IPS-20b (cell line): ENCODE results near the gene XPNPEP3.

ENCODE experiments used
- H3K27ac ChIP-seq: one replicate; pipeline ENCODE4 v1.5.1; 2013; ENCODE audit warnings: low read length
- H3K27me3 ChIP-seq: 2 replicates; pipeline ENCODE4 v1.6.1; 2013; ENCODE audit warnings: mild to moderate bottlenecking, low read length, inconsistent platforms; ENCODE audit not compliant: insufficient read depth
- H3K36me3 ChIP-seq: 2 replicates; pipeline ENCODE4 v1.6.1; 2013; ENCODE audit warnings: low read depth, mild to moderate bottlenecking, inconsistent platforms, low read length, moderate library complexity; ENCODE audit not compliant: insufficient read depth
- H3K4me1 ChIP-seq: 2 replicates; pipeline ENCODE4 v1.6.1; 2013; ENCODE audit warnings: mild to moderate bottlenecking, control low read depth, inconsistent platforms, low read length, moderate library complexity; ENCODE audit not compliant: insufficient read depth
- H3K4me3 ChIP-seq: 2 replicates; pipeline ENCODE4 v1.5.1; 2013; ENCODE audit warnings: mild to moderate bottlenecking, low read length, inconsistent platforms
- H3K9ac ChIP-seq: 2 replicates; pipeline ENCODE4 v1.6.1; 2013; ENCODE audit warnings: low read depth, mild to moderate bottlenecking, inconsistent platforms, low read length, moderate library complexity
- H3K9me3 ChIP-seq: 2 replicates; pipeline ENCODE4 v1.6.1; 2013; ENCODE audit warnings: mild to moderate bottlenecking, low read depth, low read length, inconsistent platforms; ENCODE audit not compliant: insufficient read depth

The XPNPEP3 gene

GRCh38 chr22:40951795-40952605 is 95.1 kb downstream of the XPNPEP3 start:
- Histone ChIP-seq H3K4me3 (peak overlapping the region; percentile 97), H3K36me3 (peaks cover 34% of the 10 kb centered on the region), H3K27ac (peak overlapping the region; percentile 13), H3K27me3 (no peaks in the 10 kb centered on the region), H3K9ac (peak overlapping the region; percentile 93), H3K9me3 (no peaks in the 10 kb centered on the region), H3K4me1 (no peaks in the 10 kb centered on the region)

GRCh38 chr22:40953471-40953870 is 96.5 kb downstream of the XPNPEP3 start:
- Histone ChIP-seq H3K4me1 (no peaks in the 10 kb centered on the region), H3K27ac (no peak overlapping the region), H3K27me3 (no peaks in the 10 kb centered on the region), H3K9me3 (no peaks in the 10 kb centered on the region), H3K36me3 (peaks cover 38% of the 10 kb centered on the region), H3K4me3 (no peak overlapping the region), H3K9ac (no peak overlapping the region)

GRCh38 chr22:40954113-40954512 is 97.2 kb downstream of the XPNPEP3 start:
- Histone ChIP-seq H3K27ac (no peak overlapping the region), H3K27me3 (no peaks in the 10 kb centered on the region), H3K4me3 (no peak overlapping the region), H3K36me3 (peaks cover 41% of the 10 kb centered on the region), H3K9me3 (no peaks in the 10 kb centered on the region), H3K9ac (no peak overlapping the region), H3K4me1 (no peaks in the 10 kb centered on the region)

GRCh38 chr22:40955571-40955970 is 98.6 kb downstream of the XPNPEP3 start:
- Histone ChIP-seq H3K4me3 (no peak overlapping the region), H3K9ac (no peak overlapping the region), H3K27ac (no peak overlapping the region), H3K4me1 (no peaks in the 10 kb centered on the region), H3K36me3 (peaks cover 49% of the 10 kb centered on the region), H3K9me3 (no peaks in the 10 kb centered on the region), H3K27me3 (no peaks in the 10 kb centered on the region)

GRCh38 chr22:40957601-40958000 is 100.7 kb downstream of the XPNPEP3 start:
- no peak overlapping the region for H3K27ac ChIP-seq
- peaks cover 62% of the 10 kb centered on the region for H3K36me3 ChIP-seq
- H3K9me3 ChIP-seq, result no peaks in the 10 kb centered on the region
- no peaks in the 10 kb centered on the region for H3K27me3 ChIP-seq
- H3K4me1 ChIP-seq, result no peaks in the 10 kb centered on the region
- no peak overlapping the region for H3K4me3 ChIP-seq
- no peak overlapping the region for H3K9ac ChIP-seq

GRCh38 chr22:40958299-40958698 is 101.4 kb downstream of the XPNPEP3 start:
- H3K9me3 ChIP-seq, result no peaks in the 10 kb centered on the region
- H3K27me3 ChIP-seq, result no peaks in the 10 kb centered on the region
- H3K4me1 ChIP-seq, result no peaks in the 10 kb centered on the region
- peaks cover 66% of the 10 kb centered on the region for H3K36me3 ChIP-seq
- no peak overlapping the region for H3K27ac ChIP-seq
- H3K4me3 ChIP-seq, result no peak overlapping the region
- no peak overlapping the region for H3K9ac ChIP-seq

GRCh38 chr22:40960145-40960544 is 103.2 kb downstream of the XPNPEP3 start:
- no peak overlapping the region for H3K27ac ChIP-seq
- no peak overlapping the region for H3K4me3 ChIP-seq
- H3K9me3 ChIP-seq, result no peaks in the 10 kb centered on the region
- H3K9ac ChIP-seq, result no peak overlapping the region
- peaks cover 66% of the 10 kb centered on the region for H3K36me3 ChIP-seq
- H3K27me3 ChIP-seq, result no peaks in the 10 kb centered on the region
- H3K4me1 ChIP-seq, result no peaks in the 10 kb centered on the region

GRCh38 chr22:40965936-40966725 is 109.2 kb downstream of the XPNPEP3 start:
- Histone ChIP-seq H3K4me1 (no peaks in the 10 kb centered on the region), H3K9ac (no peak overlapping the region), H3K9me3 (no peaks in the 10 kb centered on the region), H3K27ac (no peak overlapping the region), H3K4me3 (no peak overlapping the region), H3K27me3 (no peaks in the 10 kb centered on the region), H3K36me3 (peaks cover 78% of the 10 kb centered on the region)

- Histone ChIP-seq H3K9ac (no peak overlapping the region), H3K36me3 (peaks cover 77% of the 10 kb centered on the region)
Observed at GRCh38 chr22:40966726-40967085, 109.8 kb downstream of the XPNPEP3 start.

GRCh38 chr22:40967111-40967760 is 110.3 kb downstream of the XPNPEP3 start:
- H3K27ac ChIP-seq, result no peak overlapping the region
- H3K27me3 ChIP-seq, result no peaks in the 10 kb centered on the region
- no peak overlapping the region for H3K9ac ChIP-seq
- H3K4me1 ChIP-seq, result no peaks in the 10 kb centered on the region
- no peak overlapping the region for H3K4me3 ChIP-seq
- no peaks in the 10 kb centered on the region for H3K9me3 ChIP-seq
- peaks cover 71% of the 10 kb centered on the region for H3K36me3 ChIP-seq

More at GRCh38 chr22:40966726-40967085, 109.8 kb downstream of the XPNPEP3 start:
- H3K27me3 ChIP-seq, result no peaks in the 10 kb centered on the region
- H3K4me1 ChIP-seq, result no peaks in the 10 kb centered on the region
- H3K4me3 ChIP-seq, result no peak overlapping the region
- no peak overlapping the region for H3K27ac ChIP-seq
- H3K9me3 ChIP-seq, result no peaks in the 10 kb centered on the region

- no peak overlapping the region for H3K4me3 ChIP-seq
- H3K9me3 ChIP-seq, result no peaks in the 10 kb centered on the region
- no peak overlapping the region for H3K9ac ChIP-seq
- H3K36me3 ChIP-seq, result peaks cover 31% of the 10 kb centered on the region
- H3K4me1 ChIP-seq, result no peaks in the 10 kb centered on the region
- H3K27ac ChIP-seq, result no peak overlapping the region
- H3K27me3 ChIP-seq, result no peaks in the 10 kb centered on the region
Observed at GRCh38 chr22:40972587-40972986, 115.6 kb downstream of the XPNPEP3 start.
